Mesenchymal stem cell (in vitro differentiated cells and primary cell): ENCODE data around the gene KCNJ16.

Source experiments
- DNase-seq: peaks from one replicate; pipeline ENCODE4 v3.0.0-alpha.2; 2013
- H2AFZ ChIP-seq: one replicate; pipeline ENCODE4 v1.6.1; 2013; ENCODE audit warnings: low read depth, mild to moderate bottlenecking, control low read depth, inconsistent platforms, low read length, moderate library complexity
- H2AK5ac ChIP-seq: 2 replicates; pipeline ENCODE4 v1.6.1; 2013; ENCODE audit warnings: low read length, moderate library complexity, mild to moderate bottlenecking, inconsistent platforms; ENCODE audit not compliant: severe bottlenecking
- H2BK120ac ChIP-seq: one replicate; pipeline ENCODE4 v1.6.1; 2013; ENCODE audit warnings: low read depth, mild to moderate bottlenecking, inconsistent platforms, low read length, moderate library complexity
- H2BK12ac ChIP-seq, 2 experiments: one replicate each; pipeline ENCODE4 v1.6.1; 2013; ENCODE audit warnings: inconsistent platforms in 2 of 2, low read length in 2 of 2, mild to moderate bottlenecking in 2 of 2, moderate library complexity in 2 of 2, control low read depth in 1 of 2
- H2BK15ac ChIP-seq: one replicate; pipeline ENCODE4 v1.6.1; 2013; ENCODE audit warnings: mild to moderate bottlenecking, low read depth, inconsistent platforms; ENCODE audit not compliant: poor library complexity, severe bottlenecking
- H2BK5ac ChIP-seq: 2 replicates; pipeline ENCODE4 v1.6.1; 2013; ENCODE audit warnings: low read depth, mild to moderate bottlenecking, low read length, control low read depth, inconsistent platforms; ENCODE audit not compliant: poor library complexity, severe bottlenecking
- H3K14ac ChIP-seq, 2 experiments: one replicate each; pipeline ENCODE4 v1.6.1; 2013; ENCODE audit warnings: inconsistent platforms in 2 of 2, low read length in 2 of 2, control low read depth in 1 of 2, mild to moderate bottlenecking in 1 of 2, moderate library complexity in 1 of 2
- H3K18ac ChIP-seq, 2 experiments: one replicate each; pipeline ENCODE4 v1.6.1; 2013; ENCODE audit warnings: inconsistent platforms in 2 of 2, low read length in 2 of 2, control low read depth in 1 of 2, low read depth in 1 of 2, mild to moderate bottlenecking in 1 of 2
- H3K23ac ChIP-seq, 2 experiments: one replicate each; pipeline ENCODE4 v1.6.1; 2013; ENCODE audit warnings: inconsistent platforms in 2 of 2, low read length in 2 of 2, mild to moderate bottlenecking in 2 of 2, moderate library complexity in 2 of 2, control low read depth in 1 of 2
- H3K27ac ChIP-seq: 2 replicates; pipeline ENCODE4 v1.5.1; 2013; ENCODE audit warnings: mild to moderate bottlenecking, moderate library complexity, low read length, control low read depth, inconsistent platforms; ENCODE audit not compliant: poor library complexity, severe bottlenecking
- H3K27me3 ChIP-seq, 2 experiments: 2 replicates each; pipeline versions ENCODE4 v1.6.1 to v1.7.0; 2013; ENCODE audit warnings: low read length in 2 of 2, mild to moderate bottlenecking in 2 of 2, moderate library complexity in 2 of 2, control low read depth in 1 of 2, inconsistent platforms in 1 of 2; ENCODE audit not compliant: control insufficient read depth in 1 of 2, insufficient read depth in 1 of 2
- H3K36me3 ChIP-seq, 2 experiments: 2 replicates each; pipeline versions ENCODE4 v1.6.1 to v1.7.0; 2013; ENCODE audit warnings: low read length in 2 of 2, control low read depth in 1 of 2, inconsistent platforms in 1 of 2, low read depth in 1 of 2, mild to moderate bottlenecking in 1 of 2; ENCODE audit not compliant: insufficient read depth in 2 of 2, control insufficient read depth in 1 of 2
- H3K4ac ChIP-seq, 2 experiments: one replicate each; pipeline ENCODE4 v1.6.1; 2013; ENCODE audit warnings: inconsistent platforms in 2 of 2, low read length in 2 of 2, mild to moderate bottlenecking in 2 of 2, moderate library complexity in 2 of 2, control low read depth in 1 of 2, low read depth in 1 of 2
- H3K4me1 ChIP-seq: 2 replicates; pipeline ENCODE4 v1.6.1; 2013; ENCODE audit warnings: low read depth, low read length, control low read depth; ENCODE audit not compliant: control insufficient read depth, insufficient read depth
- H3K4me2 ChIP-seq: 2 replicates; pipeline ENCODE4 v1.6.1; 2013; ENCODE audit warnings: low read length, mild to moderate bottlenecking, inconsistent platforms; ENCODE audit not compliant: poor library complexity, severe bottlenecking
- H3K4me3 ChIP-seq, 2 experiments: 2 replicates each; pipeline versions ENCODE4 v1.5.1 to v1.7.0; 2013; ENCODE audit warnings: low read length in 2 of 2, mild to moderate bottlenecking in 2 of 2, control low read depth in 1 of 2, low read depth in 1 of 2; ENCODE audit not compliant: insufficient read depth in 1 of 2
- H3K79me1 ChIP-seq: replicated peaks from 2 replicates; pipeline ENCODE4 v1.6.1; 2013; ENCODE audit warnings: mild to moderate bottlenecking, control low read depth, low read length, inconsistent platforms; ENCODE audit not compliant: poor library complexity, severe bottlenecking
- H3K9ac ChIP-seq: 2 replicates; pipeline ENCODE4 v1.7.0; 2013; ENCODE audit warnings: mild to moderate bottlenecking, low read length, moderate library complexity
- H3K9me3 ChIP-seq: 2 replicates; pipeline ENCODE4 v1.7.0; 2013; ENCODE audit warnings: mild to moderate bottlenecking, low read length; ENCODE audit not compliant: control insufficient read depth
- H4K8ac ChIP-seq: one replicate; pipeline ENCODE4 v1.6.1; 2013; ENCODE audit warnings: inconsistent platforms, mild to moderate bottlenecking, low read length, moderate library complexity
- H4K91ac ChIP-seq: one replicate; pipeline ENCODE4 v1.6.1; 2013; ENCODE audit warnings: mild to moderate bottlenecking, low read length, inconsistent platforms
- WGBS: methylation state at CpG from one replicate; pipeline ENCODE4 v1.1.7; 2013; ENCODE audit warnings: mixed read lengths; 5-methylcytosine and 5-hydroxymethylcytosine counted together

The KCNJ16 gene

GRCh38 chr17:70181376-70181775 is 106.4 kb downstream of the KCNJ16 start:
- peaks cover 5% of the 10 kb centered on the region for H3K79me1 ChIP-seq
- H3K4me1 ChIP-seq: no peaks in the 10 kb centered on the region
- no peak overlapping the region for H3K23ac ChIP-seq
- H3K9me3 ChIP-seq: no peaks in the 10 kb centered on the region
- H2AFZ ChIP-seq: no peak overlapping the region
- H2BK120ac ChIP-seq: no peak overlapping the region
- H3K4ac ChIP-seq: no peak overlapping the region
- H2BK15ac ChIP-seq: no peak overlapping the region
- WGBS: 88% methylated on average over 4 of the region's 5 CpGs
- H3K18ac ChIP-seq: no peak overlapping the region
- H4K91ac ChIP-seq: no peak overlapping the region
- no peak overlapping the region for H4K8ac ChIP-seq
- no peak overlapping the region for H2BK5ac ChIP-seq
- H3K27ac ChIP-seq: no peak overlapping the region
- no peak for DNase-seq
- peaks cover 3 to 10% of the 10 kb centered on the region in 2 experiments for H3K36me3 ChIP-seq
- H3K27me3 ChIP-seq: no peaks in the 10 kb centered on the region
- no peak overlapping the region for H3K14ac ChIP-seq
- no peak overlapping the region for H3K4me3 ChIP-seq
- H3K4me2 ChIP-seq: no peak overlapping the region
- H2AK5ac ChIP-seq: no peak overlapping the region
- no peak overlapping the region for H3K9ac ChIP-seq
- H2BK12ac ChIP-seq: no peak overlapping the region

- H2AFZ ChIP-seq: no peak overlapping the region
- H4K91ac ChIP-seq: no peak overlapping the region
- no peak overlapping the region for H3K4ac ChIP-seq
- H3K4me3 ChIP-seq: no peak overlapping the region
- H3K27me3 ChIP-seq: no peaks in the 10 kb centered on the region
- DNase-seq: no peak
- 96% methylated on average over 3 of the region's 3 CpGs for WGBS
- no peak overlapping the region for H2BK12ac ChIP-seq
- H3K9me3 ChIP-seq: no peaks in the 10 kb centered on the region
- H3K14ac ChIP-seq: no peak overlapping the region
- H2AK5ac ChIP-seq: no peak overlapping the region
- H3K79me1 ChIP-seq: peaks cover 5% of the 10 kb centered on the region
- no peak overlapping the region for H3K23ac ChIP-seq
- H3K4me2 ChIP-seq: no peak overlapping the region
- H4K8ac ChIP-seq: no peak overlapping the region
- H3K4me1 ChIP-seq: no peaks in the 10 kb centered on the region
- H3K36me3 ChIP-seq: peaks cover 3 to 6% of the 10 kb centered on the region in 2 experiments
- H2BK5ac ChIP-seq: no peak overlapping the region
- H3K27ac ChIP-seq: no peak overlapping the region
- H3K9ac ChIP-seq: no peak overlapping the region
- no peak overlapping the region for H3K18ac ChIP-seq
- H2BK120ac ChIP-seq: no peak overlapping the region
- H2BK15ac ChIP-seq: no peak overlapping the region
Measured at GRCh38 chr17:70181866-70182265, 106.8 kb downstream of the KCNJ16 start.

DNA sequence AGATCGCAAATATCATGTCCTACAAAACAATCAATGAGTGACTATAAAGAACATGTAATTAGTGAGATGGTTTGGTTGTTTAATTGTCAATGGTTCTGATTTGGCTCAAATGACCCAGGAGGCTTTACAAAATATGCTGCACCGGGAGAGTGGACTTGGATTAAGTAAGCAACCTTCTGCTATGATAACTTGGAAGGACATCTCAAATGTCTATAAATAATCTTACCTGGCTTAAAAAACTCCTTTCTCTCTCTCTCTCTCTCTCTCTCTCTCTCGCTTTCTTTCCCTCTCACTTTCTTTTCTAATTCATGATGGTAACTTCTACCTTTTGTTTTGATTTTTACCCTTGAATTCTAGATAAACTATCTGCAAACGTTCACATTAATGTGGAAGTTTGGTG is 108.5 kb downstream of the KCNJ16 start:
- Histone ChIP-seq H2BK5ac (no peak overlapping the region), H3K27me3 (no peaks in the 10 kb centered on the region), H3K27ac (no peak overlapping the region), H3K36me3 (no peaks in the 10 kb centered on the region), H3K4me1 (no peaks in the 10 kb centered on the region), H4K8ac (no peak overlapping the region), H3K4me3 (no peak overlapping the region), H3K23ac (no peak overlapping the region), H4K91ac (no peak overlapping the region), H3K14ac (no peak overlapping the region), H2BK12ac (no peak overlapping the region), H3K4me2 (no peak overlapping the region), H2AK5ac (no peak overlapping the region), H3K9ac (no peak overlapping the region), H3K9me3 (no peaks in the 10 kb centered on the region), H2BK15ac (no peak overlapping the region), H2BK120ac (no peak overlapping the region), H2AFZ (no peak overlapping the region), H3K79me1 (peaks cover 2% of the 10 kb centered on the region), H3K4ac (no peak overlapping the region), H3K18ac (no peak overlapping the region)
- DNase-seq: no peak
- 96% methylated on average over 2 of the region's 4 CpGs for WGBS

DNA sequence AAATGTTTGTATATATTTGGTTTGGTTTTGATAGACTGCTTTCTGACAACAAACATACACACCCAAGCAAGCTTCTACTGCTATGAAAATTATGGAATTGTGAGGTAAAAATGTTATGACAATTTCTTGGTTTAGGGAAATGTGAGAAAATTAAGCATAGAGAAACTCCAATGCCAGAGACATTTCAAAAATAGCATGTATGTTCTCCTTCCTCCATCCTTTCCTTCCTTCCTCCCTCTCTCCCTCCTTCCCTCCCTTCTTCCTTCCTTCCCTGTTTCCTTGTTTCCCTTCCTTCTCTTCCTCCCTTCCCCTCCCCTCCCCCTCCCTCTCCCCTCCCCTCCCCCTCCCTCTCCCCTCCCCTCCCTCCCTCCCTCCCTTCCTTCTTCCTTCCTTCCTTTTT is 109.2 kb downstream of the KCNJ16 start:
- Histone ChIP-seq H3K23ac (no peak overlapping the region), H3K18ac (no peak overlapping the region), H3K36me3 (no peaks in the 10 kb centered on the region), H3K27me3 (no peaks in the 10 kb centered on the region), H3K4ac (no peak overlapping the region), H2BK5ac (no peak overlapping the region), H3K27ac (no peak overlapping the region), H2BK120ac (no peak overlapping the region), H2AK5ac (no peak overlapping the region), H4K91ac (no peak overlapping the region), H2BK15ac (no peak overlapping the region), H3K9ac (no peak overlapping the region), H3K4me1 (no peaks in the 10 kb centered on the region), H3K79me1 (peaks cover 2% of the 10 kb centered on the region), H3K4me3 (no peak overlapping the region), H2BK12ac (no peak overlapping the region), H3K14ac (no peak overlapping the region), H2AFZ (no peak overlapping the region), H3K4me2 (no peak overlapping the region), H4K8ac (no peak overlapping the region), H3K9me3 (no peaks in the 10 kb centered on the region)
- DNase-seq: no peak
